A549 treated with AZD9567 at 1 μM for 4 hours (cell line): Measurements from ENCODE around the gene SLC22A12. TPM values are rescaled to one million over a fixed set of nuclear protein-coding genes. Genes with fewer than 3 reads are reported as not detected.

ENCODE experiments used
- total RNA-seq: library from RNA; stranded (reverse); fragments of 200-300 nt; extraction: Qiagen RNA extraction; gene quantifications from 5 replicates; pipeline ENCODE4 v1.2.3, GENCODE V29; 2022; ENCODE audit not compliant: insufficient read depth

Gene SLC22A12
- total RNA-seq, result not detected in 5 replicates

GRCh38 chr11:64590763-64591221 is at the start of gene SLC22A12:
Gene SLC22A12, plus strand, starts transcription at chr11:64591220. Its CDS starts 337 bp downstream, at chr11:64591557.

Other genes starting within 250 kb of the SLC22A12 start
- 45.9 to 68.3 TPM (median 61.7 TPM) in 5 replicates for gene RPS6KA4, start 232.1 kb upstream of the SLC22A12 start, total RNA-seq
- 0.06 to 0.15 TPM (median 0.09 TPM) in 4 of 5 replicates, not detected in the other for gene SLC22A11, start 35.3 kb upstream of the SLC22A12 start, total RNA-seq
- 0.17 to 0.39 TPM (median 0.30 TPM) in 4 of 5 replicates, not detected in the other for gene NRXN2, start 132.0 kb downstream of the SLC22A12 start, total RNA-seq
- gene RASGRP2, start 152.9 kb downstream of the SLC22A12 start, total RNA-seq, result 0.87 to 2.1 TPM (median 1.5 TPM) in 4 of 5 replicates, not detected in the other
- gene PYGM, start 168.8 kb downstream of the SLC22A12 start, total RNA-seq, result 0.24 to 0.65 TPM (median 0.41 TPM) in 4 of 5 replicates, not detected in the other
- gene SF1, start 187.3 kb downstream of the SLC22A12 start, total RNA-seq, result 150 to 269 TPM (median 165 TPM) in 5 replicates
- gene MAP4K2, start 212.0 kb downstream of the SLC22A12 start, total RNA-seq, result 5.6 to 9.3 TPM (median 7.9 TPM) in 5 replicates
- 36.7 to 42.8 TPM (median 41.1 TPM) in 5 replicates for gene MEN1, start 219.3 kb downstream of the SLC22A12 start, total RNA-seq